Lower leg skin (tissue), 4 donors: Measurements from ENCODE around the gene SIX3. TPM values are rescaled to one million over a fixed set of nuclear protein-coding genes. Genes with fewer than 3 reads are reported as not detected.

Experiments
- DNase-seq, 2 donors: peaks; one replicate each; pipeline ENCODE4 v3.0.0-alpha.2; 2019; ENCODE audit warnings: low spot score in 2 of 2
- H3K4me3 ChIP-seq: fragments of 200-600 bp; sonication (generic); 2 replicates; pipeline ENCODE4 v1.5.1; 2017; ENCODE audit warnings: mild to moderate bottlenecking, low read depth; ENCODE audit not compliant: poor library complexity, severe bottlenecking
- POLR2A ChIP-seq, 2 donors: fragments of 450-650 bp; IDR thresholded peaks; one replicate each; pipeline ENCODE4 v1.6.1; 2016 to 2017; ENCODE audit warnings: antibody characterized with exemption in 2 of 2, mild to moderate bottlenecking in 1 of 2, moderate library complexity in 1 of 2
- WGBS, 2 donors: methylation state at CpG; one replicate each; pipeline ENCODE4 v1.1.5; 2018; 5-methylcytosine and 5-hydroxymethylcytosine counted together
- intact Hi-C: fragments of 100-400 bp; cut with DNase I; formaldehyde crosslinking; loops from one replicate; pipeline ENCODE4 v1.15.0; 2023; ENCODE audit warnings: low total_unique reads
- total RNA-seq, 4 donors: library from RNA; depleted of rRNA; stranded (reverse); fragments of >200 nt; gene quantifications; one replicate each; pipeline ENCODE4 v1.1.0, GENCODE V29; 2016
- TF ChIP-seq, protein P1 (sequence below), 3 donors: fragments of 450-650 bp; IDR thresholded peaks; one replicate each; pipeline ENCODE4 v1.5.1; 2016; ENCODE audit warnings: antibody characterized with exemption in 3 of 3, mild to moderate bottlenecking in 3 of 3, moderate library complexity in 2 of 3

Gene SIX3
- total RNA-seq, 4 donors from 2014 or later = not detected

DNA sequence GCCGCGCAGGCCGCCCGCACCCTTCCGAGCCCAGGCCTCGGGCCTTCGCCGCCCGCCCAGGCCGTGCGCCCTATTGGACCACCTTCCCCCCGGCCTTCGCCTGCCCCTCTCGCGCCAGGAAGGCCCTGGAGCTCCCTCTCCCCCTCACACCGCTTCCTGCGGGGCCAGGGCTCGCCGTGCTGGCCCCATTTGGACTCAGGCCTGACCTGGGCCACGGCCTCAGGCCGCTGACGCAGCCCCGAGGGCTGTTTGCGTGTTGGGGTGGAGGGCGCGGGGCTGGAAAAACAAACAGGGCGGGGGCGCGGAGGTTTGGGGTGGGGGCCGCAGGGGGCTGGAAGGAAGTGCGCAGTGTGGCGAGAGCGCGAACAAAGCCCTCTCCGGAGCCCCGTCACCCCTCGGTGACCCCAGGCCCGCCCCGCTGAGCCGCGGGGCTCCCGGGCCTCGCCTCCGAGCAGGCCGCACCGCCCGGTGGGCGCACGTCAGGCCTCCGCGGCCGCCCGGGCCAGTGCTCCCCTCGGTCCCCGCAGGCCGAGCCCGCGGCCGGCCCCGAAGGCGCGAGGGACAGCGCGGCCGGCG is 12.3 kb upstream of the SIX3 start:
- intact Hi-C loops = no loop called here
- peak in 1 of 2 donors; percentile 57 for DNase-seq
- no peak for TF ChIP-seq POLR2A (IDR thresholded peaks at IDR 0.05)
- TF ChIP-seq, protein P1, sequence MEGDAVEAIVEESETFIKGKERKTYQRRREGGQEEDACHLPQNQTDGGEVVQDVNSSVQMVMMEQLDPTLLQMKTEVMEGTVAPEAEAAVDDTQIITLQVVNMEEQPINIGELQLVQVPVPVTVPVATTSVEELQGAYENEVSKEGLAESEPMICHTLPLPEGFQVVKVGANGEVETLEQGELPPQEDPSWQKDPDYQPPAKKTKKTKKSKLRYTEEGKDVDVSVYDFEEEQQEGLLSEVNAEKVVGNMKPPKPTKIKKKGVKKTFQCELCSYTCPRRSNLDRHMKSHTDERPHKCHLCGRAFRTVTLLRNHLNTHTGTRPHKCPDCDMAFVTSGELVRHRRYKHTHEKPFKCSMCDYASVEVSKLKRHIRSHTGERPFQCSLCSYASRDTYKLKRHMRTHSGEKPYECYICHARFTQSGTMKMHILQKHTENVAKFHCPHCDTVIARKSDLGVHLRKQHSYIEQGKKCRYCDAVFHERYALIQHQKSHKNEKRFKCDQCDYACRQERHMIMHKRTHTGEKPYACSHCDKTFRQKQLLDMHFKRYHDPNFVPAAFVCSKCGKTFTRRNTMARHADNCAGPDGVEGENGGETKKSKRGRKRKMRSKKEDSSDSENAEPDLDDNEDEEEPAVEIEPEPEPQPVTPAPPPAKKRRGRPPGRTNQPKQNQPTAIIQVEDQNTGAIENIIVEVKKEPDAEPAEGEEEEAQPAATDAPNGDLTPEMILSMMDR (IDR thresholded peaks at IDR 0.05) = no peak
- WGBS, 2 donors = 8% methylated on average over 30 to 35 of the region's 66 CpGs
- no peak overlapping the region for H3K4me3 ChIP-seq

DNA sequence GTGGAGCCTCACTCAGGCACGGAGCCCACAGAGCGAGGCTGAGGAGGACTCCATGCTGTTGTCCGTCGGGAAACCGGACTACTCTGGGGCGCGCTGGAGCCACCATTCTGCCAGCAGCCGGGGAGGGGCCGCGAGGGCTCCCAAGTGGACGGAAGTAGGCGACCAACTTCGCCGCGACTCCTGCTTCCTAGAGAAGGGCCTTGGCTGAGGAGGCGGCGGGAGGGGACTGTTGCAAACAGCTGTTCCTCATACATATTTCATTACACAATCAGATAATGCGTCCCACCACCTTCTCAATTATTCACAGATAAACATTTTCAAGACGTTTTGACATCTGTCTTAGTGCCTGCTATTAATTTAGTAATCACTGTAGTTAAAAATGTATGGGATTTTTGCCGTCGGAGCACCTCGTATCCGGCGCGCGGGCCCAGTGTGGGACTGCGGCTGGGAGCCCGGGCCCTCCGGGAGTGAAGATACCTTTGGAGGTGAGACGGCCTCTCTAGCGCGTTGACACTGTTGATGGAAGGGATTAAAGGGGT is 11.7 kb upstream of the SIX3 start:
- intact Hi-C loops = no loop called here
- TF ChIP-seq, protein P1 (IDR thresholded peaks at IDR 0.05) = no peak
- no peak for TF ChIP-seq POLR2A (IDR thresholded peaks at IDR 0.05)
- WGBS, 2 donors = 12 to 13% methylated on average over 32 of the region's 32 CpGs
- peak in 1 of 2 donors; percentile 79 for DNase-seq
- no peak overlapping the region for H3K4me3 ChIP-seq

DNA sequence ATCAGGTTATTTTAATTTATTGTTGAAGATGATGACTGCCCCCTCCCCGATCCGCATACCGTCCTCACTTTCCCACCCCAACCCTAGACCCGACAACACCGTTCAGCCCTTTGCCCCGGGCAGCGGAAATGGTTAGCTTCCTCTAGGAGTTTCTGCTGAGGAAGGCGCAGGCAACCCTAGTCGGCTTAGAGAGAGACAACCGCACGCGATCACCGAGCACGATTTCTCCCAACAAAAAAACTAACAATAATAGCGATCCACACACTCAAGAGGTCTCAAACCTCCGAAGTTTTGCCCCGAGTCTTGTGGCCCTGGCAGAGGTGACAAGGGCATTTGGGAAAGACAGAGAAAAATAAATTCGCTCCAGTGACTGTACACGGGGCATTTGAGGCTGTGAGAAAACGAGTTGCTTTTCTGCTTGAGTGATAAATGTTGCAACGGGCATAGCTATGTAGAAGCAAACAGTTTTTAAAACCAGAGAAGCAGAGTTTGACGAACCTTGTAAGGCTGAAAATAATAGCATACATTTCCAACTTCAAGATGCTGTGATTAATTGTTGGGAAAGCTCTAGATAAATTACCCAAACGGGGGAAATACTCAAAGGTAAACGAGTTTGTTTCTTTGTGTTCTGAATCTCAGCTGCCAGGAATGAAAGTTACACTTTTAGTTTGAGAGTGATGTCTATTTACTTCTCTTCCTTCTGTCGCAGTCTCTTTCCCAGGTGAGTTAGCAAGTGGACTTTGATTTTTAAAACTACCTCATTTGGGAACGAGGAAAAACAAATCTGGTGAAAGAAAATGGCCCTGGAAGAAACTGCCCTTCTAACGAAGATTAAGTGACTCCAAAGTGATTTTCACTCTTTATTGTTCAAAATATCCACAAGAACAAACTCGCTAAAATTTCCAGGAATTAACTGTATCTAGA is 11.0 kb upstream of the SIX3 start:
- peak in 1 of 2 donors; percentile 60 for DNase-seq
- intact Hi-C loops = no loop called here
- H3K4me3 ChIP-seq = no peak overlapping the region
- TF ChIP-seq, protein P1 (IDR thresholded peaks at IDR 0.05) = no peak
- TF ChIP-seq POLR2A (IDR thresholded peaks at IDR 0.05) = no peak
- 13 to 18% methylated on average over 28 of the region's 28 CpGs for WGBS, 2 donors

DNA sequence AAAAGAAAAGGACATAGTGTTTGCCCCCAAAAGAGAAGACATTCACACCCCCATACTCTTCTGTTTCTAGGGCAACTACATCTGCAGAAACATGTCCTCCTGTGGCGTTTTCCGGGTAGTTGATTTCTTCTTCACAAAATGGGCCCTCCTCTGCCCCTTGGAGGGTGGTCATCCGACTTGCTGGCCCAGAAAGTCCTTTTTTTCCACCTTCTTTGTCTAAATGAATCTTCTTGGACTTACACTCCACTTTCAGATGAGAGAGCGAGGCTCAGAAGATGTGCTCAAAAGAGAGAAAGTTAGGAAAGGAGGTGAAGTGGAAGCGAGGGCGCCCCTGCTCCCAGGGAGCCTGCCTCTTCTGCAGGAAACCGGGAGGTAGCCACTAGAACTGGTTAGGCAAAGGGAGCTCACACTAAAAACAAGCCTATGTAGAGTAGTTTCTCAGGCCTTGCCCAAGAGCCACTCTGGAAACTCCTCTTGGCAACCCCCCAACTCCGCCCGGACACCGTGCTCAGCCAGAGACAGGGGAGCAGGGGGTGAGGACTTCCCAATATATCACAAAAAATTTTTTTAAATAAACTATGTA is 10.2 kb upstream of the SIX3 start:
- 67 to 69% methylated on average over 10 of the region's 10 CpGs for WGBS, 2 donors
- intact Hi-C loops = no loop called here
- no peak for TF ChIP-seq POLR2A (IDR thresholded peaks at IDR 0.05)
- TF ChIP-seq, protein P1 (IDR thresholded peaks at IDR 0.05) = no peak
- DNase-seq = peak in 1 of 2 donors; percentile 64
- no peak overlapping the region for H3K4me3 ChIP-seq

DNA sequence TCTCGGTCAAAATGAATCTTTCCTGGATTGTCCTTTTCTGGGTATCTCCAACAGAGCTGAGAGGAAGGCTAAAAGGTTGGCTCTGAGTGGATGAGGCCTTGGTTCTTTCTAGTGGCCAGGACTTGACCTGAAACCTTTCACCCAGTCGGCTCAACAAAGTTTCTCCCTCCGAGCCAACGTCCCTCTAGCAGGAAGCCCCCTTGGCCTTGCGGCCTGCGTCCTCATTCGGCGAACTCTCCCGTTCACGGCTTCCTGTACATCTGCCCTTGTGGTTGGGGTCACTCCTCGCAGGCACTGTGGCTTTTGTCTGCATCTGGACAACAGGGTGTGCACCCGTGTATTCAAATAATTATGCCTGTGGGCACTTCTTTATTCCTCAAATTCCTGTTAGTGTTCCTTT is 9.4 kb upstream of the SIX3 start:
- peak in 1 of 2 donors; percentile 53 for DNase-seq
- WGBS, 2 donors = 56 to 57% methylated on average over 12 of the region's 12 CpGs
- no peak for TF ChIP-seq POLR2A (IDR thresholded peaks at IDR 0.05)
- TF ChIP-seq, protein P1 (IDR thresholded peaks at IDR 0.05) = no peak
- H3K4me3 ChIP-seq = no peak overlapping the region
- intact Hi-C loops = no loop called here
